ENCODE measurements around the gene ST3GAL2.
"Not testable (repeated sequence)": the region's sequence is repeated elsewhere in the genome, so short reads cannot be mapped to it uniquely, and the experiment has no call there.

The ST3GAL2 gene

DNA sequence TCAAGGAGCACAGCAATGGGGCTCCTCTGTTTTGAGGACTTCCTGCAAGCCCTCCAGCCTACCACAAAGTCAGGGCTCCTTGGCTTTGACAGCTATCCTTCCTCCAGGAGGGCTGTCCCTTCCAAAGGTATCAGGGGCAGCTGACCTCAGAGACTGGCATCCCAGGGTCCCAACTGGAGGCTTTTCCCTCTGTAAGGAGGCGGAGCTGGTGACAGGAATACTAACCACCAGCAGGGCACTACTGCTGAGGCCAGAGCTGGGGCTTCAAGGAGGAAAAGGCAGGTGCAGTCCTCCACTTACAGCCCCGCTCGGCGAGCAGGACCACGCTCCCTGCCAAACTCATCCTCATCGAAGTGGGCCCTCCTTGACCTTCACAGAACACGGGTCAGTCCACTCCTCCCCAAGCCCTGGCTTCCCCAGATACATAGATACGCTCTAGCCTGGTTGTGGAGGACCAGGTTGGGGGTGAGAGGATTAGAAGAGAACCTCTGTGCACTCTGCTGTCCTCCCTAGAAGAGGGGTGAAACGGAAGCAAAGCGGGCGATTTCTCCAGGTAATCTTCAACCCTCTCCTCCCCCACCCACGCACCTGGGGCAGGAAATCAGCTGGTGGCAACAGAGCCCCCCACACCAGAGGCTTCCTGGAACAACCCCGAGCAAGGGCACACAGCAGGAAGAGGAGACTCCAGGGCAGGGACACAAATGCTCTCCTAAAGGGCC, 20.5 kb downstream of the ST3GAL2 start:
- H3K27me3 ChIP-seq (ENCODE audit: insufficient read depth, insufficient read length) = no peaks in the 10 kb centered on the region
- no peak overlapping the region for H3K9ac ChIP-seq (ENCODE audit: insufficient read length, low read depth)
- peaks cover 68% of the 10 kb centered on the region for H3K36me3 ChIP-seq (ENCODE audit: insufficient read depth, insufficient read length, low read length)
- H3K4me1 ChIP-seq (ENCODE audit: insufficient read depth, insufficient read length) = peaks cover 34% of the 10 kb centered on the region
- DNase-seq (ENCODE audit: low read depth, low spot score) = no peak
- no peak overlapping the region for H3K4me3 ChIP-seq (ENCODE audit: insufficient read length, low read depth)
- TF ChIP-seq SUZ12 (IDR thresholded peaks at IDR 0.05; ENCODE audit: extremely low read depth, insufficient read depth, insufficient read length) (no peak), ZNF274 (IDR thresholded peaks at IDR 0.05; ENCODE audit: low read depth, low read length) (no peak), YY1 (IDR thresholded peaks at IDR 0.05; ENCODE audit: insufficient read depth, insufficient read length) (no peak)
- no peaks in the 10 kb centered on the region for H3K9me3 ChIP-seq (ENCODE audit: insufficient read depth, low read length)

- Histone ChIP-seq H3K4me3 (ENCODE audit: insufficient read length, low read depth) (no peak overlapping the region), H3K36me3 (ENCODE audit: insufficient read depth, insufficient read length, low read length) (peaks cover 69% of the 10 kb centered on the region), H3K9me3 (ENCODE audit: insufficient read depth, low read length) (no peaks in the 10 kb centered on the region), H3K27me3 (ENCODE audit: insufficient read depth, insufficient read length) (no peaks in the 10 kb centered on the region), H3K9ac (ENCODE audit: insufficient read length, low read depth) (no peak overlapping the region), H3K4me1 (ENCODE audit: insufficient read depth, insufficient read length) (peaks cover 34% of the 10 kb centered on the region)
- DNase-seq (ENCODE audit: low read depth, low spot score) = no peak
- no peak for TF ChIP-seq SUZ12 (IDR thresholded peaks at IDR 0.05; ENCODE audit: extremely low read depth, insufficient read depth, insufficient read length)
- TF ChIP-seq YY1 (IDR thresholded peaks at IDR 0.05; ENCODE audit: insufficient read depth, insufficient read length) = no peak
- TF ChIP-seq ZNF274 (IDR thresholded peaks at IDR 0.05; ENCODE audit: low read depth, low read length) = no peak
These were observed 21.2 kb downstream of the ST3GAL2 start for GRCh38 chr16:70417661-70418060.

DNA sequence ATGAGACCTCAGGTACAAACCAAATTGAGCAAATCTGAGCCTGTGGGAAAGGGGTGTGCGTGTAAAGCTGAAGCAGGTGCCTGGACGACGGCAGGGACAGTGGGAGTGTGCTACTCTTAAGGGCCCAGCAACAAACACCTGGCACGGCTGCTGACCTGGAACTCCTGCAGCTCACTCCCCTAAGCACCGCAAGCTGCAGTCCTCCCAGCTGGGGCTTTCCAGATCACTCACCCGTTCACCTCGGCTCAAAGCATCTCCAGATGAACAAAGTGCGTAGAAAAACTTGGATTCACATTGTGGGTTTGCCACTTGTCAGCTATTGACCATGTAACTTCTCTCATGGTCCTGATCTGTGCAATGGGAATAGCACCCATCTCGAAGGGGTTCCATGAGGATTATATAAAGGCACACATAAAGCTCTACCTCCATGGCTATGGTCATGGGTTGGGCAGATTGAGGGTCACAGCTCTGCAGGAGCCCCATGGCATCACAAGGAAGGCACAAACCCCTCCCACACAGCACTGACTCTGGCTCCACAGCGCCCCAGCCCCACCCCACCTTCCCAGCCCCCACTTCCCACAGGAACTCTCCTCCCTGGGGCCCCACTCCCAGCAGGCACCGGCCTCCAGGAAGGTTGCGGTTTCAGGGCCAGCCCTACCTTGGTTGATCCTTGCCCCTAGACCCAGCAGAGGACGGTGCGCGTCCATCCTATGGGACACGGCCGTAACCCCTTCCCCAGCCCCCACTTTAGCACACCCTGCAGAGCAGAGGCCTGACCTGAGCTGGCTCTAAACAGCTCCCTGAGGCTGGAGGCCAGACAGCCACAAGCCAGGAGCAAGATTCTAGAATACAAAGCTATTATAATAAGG, 21.9 kb downstream of the ST3GAL2 start:
- Histone ChIP-seq H3K4me3 (ENCODE audit: insufficient read length, low read depth) (no peak overlapping the region), H3K9ac (ENCODE audit: insufficient read length, low read depth) (no peak overlapping the region), H3K27me3 (ENCODE audit: insufficient read depth, insufficient read length) (no peaks in the 10 kb centered on the region), H3K9me3 (ENCODE audit: insufficient read depth, low read length) (no peaks in the 10 kb centered on the region), H3K36me3 (ENCODE audit: insufficient read depth, insufficient read length, low read length) (peaks cover 69% of the 10 kb centered on the region), H3K4me1 (ENCODE audit: insufficient read depth, insufficient read length) (peaks cover 32% of the 10 kb centered on the region)
- DNase-seq (ENCODE audit: low read depth, low spot score) = no peak
- TF ChIP-seq SUZ12 (IDR thresholded peaks at IDR 0.05; ENCODE audit: extremely low read depth, insufficient read depth, insufficient read length) = no peak
- TF ChIP-seq YY1 (IDR thresholded peaks at IDR 0.05; ENCODE audit: insufficient read depth, insufficient read length) = no peak
- TF ChIP-seq ZNF274 (IDR thresholded peaks at IDR 0.05; ENCODE audit: low read depth, low read length) = no peak

DNA sequence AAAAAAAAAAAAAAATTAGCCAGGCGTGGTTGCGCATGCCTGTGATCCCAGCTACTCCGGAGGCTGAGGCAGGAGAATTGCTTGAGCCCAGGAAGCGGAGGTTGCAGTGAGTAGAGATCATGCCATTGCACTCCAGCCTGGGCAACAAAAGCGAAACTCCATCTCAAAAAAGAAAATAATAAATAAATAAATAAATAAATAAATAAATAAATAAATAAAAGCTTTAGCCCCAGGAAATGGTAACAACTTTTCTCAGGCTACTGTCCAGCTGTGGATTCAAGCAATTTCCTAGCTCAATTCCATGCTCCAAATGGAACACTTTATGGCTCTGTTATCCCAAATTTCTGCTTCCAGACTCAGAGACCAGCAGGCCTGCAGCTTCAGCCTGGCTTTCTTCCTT, 25.3 kb downstream of the ST3GAL2 start:
- not testable (repeated sequence) for H3K9ac ChIP-seq (ENCODE audit: insufficient read length, low read depth); H3K4me3 ChIP-seq (ENCODE audit: insufficient read length, low read depth); H3K27me3 ChIP-seq (ENCODE audit: insufficient read depth, insufficient read length); DNase-seq (ENCODE audit: low read depth, low spot score); H3K9me3 ChIP-seq (ENCODE audit: insufficient read depth, low read length)
- Histone ChIP-seq H3K4me1 (ENCODE audit: insufficient read depth, insufficient read length) (peaks cover 13% of the 10 kb centered on the region), H3K36me3 (ENCODE audit: insufficient read depth, insufficient read length, low read length) (peaks cover 62% of the 10 kb centered on the region)

DNA sequence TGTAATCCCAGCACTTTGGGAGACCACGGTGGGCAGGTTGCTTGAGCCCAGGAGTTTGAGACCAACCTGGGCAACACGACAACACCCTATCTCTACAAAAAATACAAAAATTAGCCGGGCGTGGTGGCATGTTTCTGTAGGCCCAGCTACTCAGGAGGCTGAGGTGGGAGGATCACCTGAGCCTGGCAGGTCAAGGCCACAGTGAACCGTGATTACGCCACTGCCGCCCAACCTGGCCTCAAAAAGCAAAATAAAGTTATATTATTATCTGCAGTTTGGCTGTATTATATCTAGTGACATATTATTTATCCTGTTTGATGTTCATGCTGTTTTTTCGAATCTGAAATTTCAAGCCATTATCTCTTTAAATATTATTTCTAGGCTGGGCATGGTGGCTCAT, 26.5 kb downstream of the ST3GAL2 start:
- Histone ChIP-seq H3K9ac (ENCODE audit: insufficient read length, low read depth) (no peak overlapping the region), H3K27me3 (ENCODE audit: insufficient read depth, insufficient read length) (no peaks in the 10 kb centered on the region), H3K4me1 (ENCODE audit: insufficient read depth, insufficient read length) (peaks cover 18% of the 10 kb centered on the region), H3K4me3 (ENCODE audit: insufficient read length, low read depth) (no peak overlapping the region), H3K36me3 (ENCODE audit: insufficient read depth, insufficient read length, low read length) (peaks cover 54% of the 10 kb centered on the region), H3K9me3 (ENCODE audit: insufficient read depth, low read length) (no peaks in the 10 kb centered on the region)
- TF ChIP-seq YY1 (IDR thresholded peaks at IDR 0.05; ENCODE audit: insufficient read depth, insufficient read length) (no peak), SUZ12 (IDR thresholded peaks at IDR 0.05; ENCODE audit: extremely low read depth, insufficient read depth, insufficient read length) (no peak), ZNF274 (IDR thresholded peaks at IDR 0.05; ENCODE audit: low read depth, low read length) (no peak)
- DNase-seq (ENCODE audit: low read depth, low spot score) = no peak

DNA sequence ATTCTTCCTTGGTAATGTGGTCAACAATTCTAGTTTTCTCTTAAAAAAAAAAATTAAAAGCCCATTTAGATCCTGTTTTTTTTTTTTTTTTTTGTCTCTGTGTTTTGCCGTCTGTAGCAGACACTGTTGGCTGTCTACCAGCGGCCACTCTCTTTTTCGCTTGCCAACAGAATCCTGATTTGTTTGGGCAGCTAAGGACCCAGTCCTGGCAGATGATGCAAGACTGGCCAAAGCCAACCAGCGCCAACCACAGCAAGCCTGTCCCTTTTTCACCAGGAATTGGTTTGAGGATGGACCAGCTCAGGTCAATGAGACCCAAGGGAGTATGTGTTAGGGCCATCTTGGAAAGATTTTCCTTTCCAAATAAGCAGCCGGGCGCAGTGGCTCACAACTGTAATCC, 28.2 kb downstream of the ST3GAL2 start:
- DNase-seq (ENCODE audit: low read depth, low spot score) = no peak
- Histone ChIP-seq H3K4me1 (ENCODE audit: insufficient read depth, insufficient read length) (peaks cover 13% of the 10 kb centered on the region), H3K4me3 (ENCODE audit: insufficient read length, low read depth) (no peak overlapping the region), H3K27me3 (ENCODE audit: insufficient read depth, insufficient read length) (no peaks in the 10 kb centered on the region), H3K9me3 (ENCODE audit: insufficient read depth, low read length) (no peaks in the 10 kb centered on the region), H3K9ac (ENCODE audit: insufficient read length, low read depth) (no peak overlapping the region), H3K36me3 (ENCODE audit: insufficient read depth, insufficient read length, low read length) (peaks cover 49% of the 10 kb centered on the region)
- TF ChIP-seq YY1 (IDR thresholded peaks at IDR 0.05; ENCODE audit: insufficient read depth, insufficient read length) (no peak), ZNF274 (IDR thresholded peaks at IDR 0.05; ENCODE audit: low read depth, low read length) (no peak), SUZ12 (IDR thresholded peaks at IDR 0.05; ENCODE audit: extremely low read depth, insufficient read depth, insufficient read length) (no peak)

- H3K27me3 ChIP-seq (ENCODE audit: insufficient read depth, insufficient read length) = no peaks in the 10 kb centered on the region
- no peaks in the 10 kb centered on the region for H3K9me3 ChIP-seq (ENCODE audit: insufficient read depth, low read length)
- peaks cover 43% of the 10 kb centered on the region for H3K36me3 ChIP-seq (ENCODE audit: insufficient read depth, insufficient read length, low read length)
- DNase-seq (ENCODE audit: low read depth, low spot score) = no peak
- H3K9ac ChIP-seq (ENCODE audit: insufficient read length, low read depth) = peak overlapping the region; percentile 15
- H3K4me3 ChIP-seq (ENCODE audit: insufficient read length, low read depth) = no peak overlapping the region
- peaks cover 13% of the 10 kb centered on the region for H3K4me1 ChIP-seq (ENCODE audit: insufficient read depth, insufficient read length)
- no peak for TF ChIP-seq SUZ12 (IDR thresholded peaks at IDR 0.05; ENCODE audit: extremely low read depth, insufficient read depth, insufficient read length)
- TF ChIP-seq YY1 (IDR thresholded peaks at IDR 0.05; ENCODE audit: insufficient read depth, insufficient read length) = no peak
- no peak for TF ChIP-seq ZNF274 (IDR thresholded peaks at IDR 0.05; ENCODE audit: low read depth, low read length)
These were observed 31.1 kb downstream of the ST3GAL2 start for GRCh38 chr16:70407811-70408274.

DNA sequence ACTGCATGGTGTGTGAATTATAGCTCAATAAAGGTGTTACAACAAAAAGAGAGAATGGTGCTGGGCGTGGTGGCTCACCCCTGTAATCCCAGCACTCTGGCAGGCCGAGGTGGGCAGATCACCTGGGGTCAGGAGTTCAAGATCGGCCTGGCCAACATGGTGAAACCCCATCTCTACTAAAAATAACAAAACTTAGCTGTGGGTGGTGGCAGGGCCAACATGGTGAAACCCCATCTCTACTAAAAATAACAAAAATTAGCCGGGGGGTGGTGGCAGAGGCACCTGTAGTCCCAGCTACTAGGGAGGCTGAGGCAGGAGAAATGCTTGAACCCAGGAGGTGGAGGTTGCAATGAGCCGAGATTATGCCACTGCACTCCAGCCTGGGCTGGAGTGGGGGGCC, 32.8 kb downstream of the ST3GAL2 start:
- not testable (repeated sequence) for H3K9me3 ChIP-seq (ENCODE audit: insufficient read depth, low read length); H3K4me3 ChIP-seq (ENCODE audit: insufficient read length, low read depth); DNase-seq (ENCODE audit: low read depth, low spot score); H3K27me3 ChIP-seq (ENCODE audit: insufficient read depth, insufficient read length); H3K9ac ChIP-seq (ENCODE audit: insufficient read length, low read depth)
- peaks cover 13% of the 10 kb centered on the region for H3K4me1 ChIP-seq (ENCODE audit: insufficient read depth, insufficient read length)
- H3K36me3 ChIP-seq (ENCODE audit: insufficient read depth, insufficient read length, low read length) = peaks cover 31% of the 10 kb centered on the region
